ENCODE data around the gene PKNOX1.
"Not testable (repeated sequence)": the region's sequence is repeated elsewhere in the genome, so short reads cannot be mapped to it uniquely, and the experiment has no call there.

PKNOX1 gene

GRCh38 chr21:43031121-43031619 lies 56.8 kb downstream of the PKNOX1 start:
- Histone ChIP-seq H3K9me3 (ENCODE audit: insufficient read depth, low read length) (no peaks in the 10 kb centered on the region), H3K36me3 (ENCODE audit: low read length) (no peaks in the 10 kb centered on the region)
- TF ChIP-seq CTCF (IDR thresholded peaks at IDR 0.05; ENCODE audit: insufficient read depth, low read length, poor library complexity, severe bottlenecking) = no peak
- no peak for TF ChIP-seq EZH2phosphoT487 (conservative IDR thresholded peaks at IDR 0.05; ENCODE audit: low read length)

GRCh38 chr21:43034101-43034500 lies 59.7 kb downstream of the PKNOX1 start:
- Histone ChIP-seq H3K4me2 (ENCODE audit: low read depth, low read length, poor library complexity, severe bottlenecking) (no peak overlapping the region), H3F3A (ENCODE audit: insufficient read depth) (no peaks in the 10 kb centered on the region), H3K27me3 (ENCODE audit: low read length) (no peaks in the 10 kb centered on the region), H3K36me3 (ENCODE audit: low read length) (no peaks in the 10 kb centered on the region), H4K20me1 (ENCODE audit: low read depth, low read length) (no peaks in the 10 kb centered on the region), H3K9me3 (ENCODE audit: insufficient read depth, low read length) (no peaks in the 10 kb centered on the region), H3K79me2 (ENCODE audit: insufficient read depth, low read length) (no peaks in the 10 kb centered on the region), H3K9me2 (replicated peaks; ENCODE audit: insufficient read depth, low read length) (no peaks in the 10 kb centered on the region), H3K9ac (ENCODE audit: low read length) (no peak overlapping the region), H3K4me3 (ENCODE audit: insufficient read depth, low read length, poor library complexity, severe bottlenecking) (no peak overlapping the region), H2AFZ (ENCODE audit: low read depth, low read length, severe bottlenecking) (no peak overlapping the region), H3K27ac (ENCODE audit: low read depth, low read length) (no peak overlapping the region)
- TF ChIP-seq CTCF (IDR thresholded peaks at IDR 0.05; ENCODE audit: insufficient read depth, low read length, poor library complexity, severe bottlenecking) = no peak
- TF ChIP-seq EZH2phosphoT487 (conservative IDR thresholded peaks at IDR 0.05; ENCODE audit: low read length) = no peak

More at GRCh38 chr21:43031121-43031619, 56.8 kb downstream of the PKNOX1 start:
- H3K79me2 ChIP-seq (ENCODE audit: insufficient read depth, low read length) = no peaks in the 10 kb centered on the region
- no peak overlapping the region for H3K9ac ChIP-seq (ENCODE audit: low read length)
- H2AFZ ChIP-seq (ENCODE audit: low read depth, low read length, severe bottlenecking) = no peak overlapping the region
- no peaks in the 10 kb centered on the region for H4K20me1 ChIP-seq (ENCODE audit: low read depth, low read length)
- no peak overlapping the region for H3K4me3 ChIP-seq (ENCODE audit: insufficient read depth, low read length, poor library complexity, severe bottlenecking)
- no peak overlapping the region for H3K27ac ChIP-seq (ENCODE audit: low read depth, low read length)
- H3F3A ChIP-seq (ENCODE audit: insufficient read depth) = no peaks in the 10 kb centered on the region
- H3K9me2 ChIP-seq (replicated peaks; ENCODE audit: insufficient read depth, low read length) = no peaks in the 10 kb centered on the region
- H3K4me2 ChIP-seq (ENCODE audit: low read depth, low read length, poor library complexity, severe bottlenecking) = no peak overlapping the region
- H3K27me3 ChIP-seq (ENCODE audit: low read length) = no peaks in the 10 kb centered on the region

GRCh38 chr21:43034826-43035225 lies 60.5 kb downstream of the PKNOX1 start:
- H3K4me2 ChIP-seq (ENCODE audit: low read depth, low read length, poor library complexity, severe bottlenecking) = no peak overlapping the region
- no peaks in the 10 kb centered on the region for H3K27me3 ChIP-seq (ENCODE audit: low read length)
- no peak overlapping the region for H3K27ac ChIP-seq (ENCODE audit: low read depth, low read length)
- no peaks in the 10 kb centered on the region for H3F3A ChIP-seq (ENCODE audit: insufficient read depth)
- no peak overlapping the region for H3K4me3 ChIP-seq (ENCODE audit: insufficient read depth, low read length, poor library complexity, severe bottlenecking)
- H2AFZ ChIP-seq (ENCODE audit: low read depth, low read length, severe bottlenecking) = no peak overlapping the region
- no peak overlapping the region for H3K9ac ChIP-seq (ENCODE audit: low read length)
- H4K20me1 ChIP-seq (ENCODE audit: low read depth, low read length) = no peaks in the 10 kb centered on the region
- H3K9me3 ChIP-seq (ENCODE audit: insufficient read depth, low read length) = no peaks in the 10 kb centered on the region
- TF ChIP-seq EZH2phosphoT487 (conservative IDR thresholded peaks at IDR 0.05; ENCODE audit: low read length) = no peak
- no peaks in the 10 kb centered on the region for H3K36me3 ChIP-seq (ENCODE audit: low read length)
- H3K79me2 ChIP-seq (ENCODE audit: insufficient read depth, low read length) = no peaks in the 10 kb centered on the region
- no peaks in the 10 kb centered on the region for H3K9me2 ChIP-seq (replicated peaks; ENCODE audit: insufficient read depth, low read length)

- H3K4me3 ChIP-seq (ENCODE audit: insufficient read depth, low read length, poor library complexity, severe bottlenecking); H3K36me3 ChIP-seq (ENCODE audit: low read length); H3F3A ChIP-seq (ENCODE audit: insufficient read depth); H3K9me3 ChIP-seq (ENCODE audit: insufficient read depth, low read length); H3K27me3 ChIP-seq (ENCODE audit: low read length); H2AFZ ChIP-seq (ENCODE audit: low read depth, low read length, severe bottlenecking); H3K79me2 ChIP-seq (ENCODE audit: insufficient read depth, low read length); H3K27ac ChIP-seq (ENCODE audit: low read depth, low read length); H3K9ac ChIP-seq (ENCODE audit: low read length); H3K9me2 ChIP-seq (replicated peaks; ENCODE audit: insufficient read depth, low read length); H4K20me1 ChIP-seq (ENCODE audit: low read depth, low read length); H3K4me2 ChIP-seq (ENCODE audit: low read depth, low read length, poor library complexity, severe bottlenecking): not testable (repeated sequence)
Observed at GRCh38 chr21:43036889-43037288, 62.5 kb downstream of the PKNOX1 start.

- not testable (repeated sequence) for H3K4me2 ChIP-seq (ENCODE audit: low read depth, low read length, poor library complexity, severe bottlenecking); H3K9me3 ChIP-seq (ENCODE audit: insufficient read depth, low read length); H2AFZ ChIP-seq (ENCODE audit: low read depth, low read length, severe bottlenecking); H4K20me1 ChIP-seq (ENCODE audit: low read depth, low read length); H3F3A ChIP-seq (ENCODE audit: insufficient read depth); H3K79me2 ChIP-seq (ENCODE audit: insufficient read depth, low read length); H3K9ac ChIP-seq (ENCODE audit: low read length); H3K27ac ChIP-seq (ENCODE audit: low read depth, low read length); H3K36me3 ChIP-seq (ENCODE audit: low read length); H3K9me2 ChIP-seq (replicated peaks; ENCODE audit: insufficient read depth, low read length); H3K27me3 ChIP-seq (ENCODE audit: low read length); H3K4me3 ChIP-seq (ENCODE audit: insufficient read depth, low read length, poor library complexity, severe bottlenecking)
Observed at GRCh38 chr21:43037918-43038658, 63.7 kb downstream of the PKNOX1 start.

- not testable (repeated sequence) for H3K27ac ChIP-seq (ENCODE audit: low read depth, low read length); H3K36me3 ChIP-seq (ENCODE audit: low read length); H4K20me1 ChIP-seq (ENCODE audit: low read depth, low read length); H3K27me3 ChIP-seq (ENCODE audit: low read length); H3K4me3 ChIP-seq (ENCODE audit: insufficient read depth, low read length, poor library complexity, severe bottlenecking); H2AFZ ChIP-seq (ENCODE audit: low read depth, low read length, severe bottlenecking); H3K79me2 ChIP-seq (ENCODE audit: insufficient read depth, low read length); H3K9me2 ChIP-seq (replicated peaks; ENCODE audit: insufficient read depth, low read length); H3F3A ChIP-seq (ENCODE audit: insufficient read depth); H3K9ac ChIP-seq (ENCODE audit: low read length); H3K9me3 ChIP-seq (ENCODE audit: insufficient read depth, low read length); H3K4me2 ChIP-seq (ENCODE audit: low read depth, low read length, poor library complexity, severe bottlenecking)
Observed at GRCh38 chr21:43038659-43039044, 64.3 kb downstream of the PKNOX1 start.
